ENCODE measurements around the gene OBP2B. TPM values are rescaled to one million over a fixed set of nuclear protein-coding genes. Genes with fewer than 3 reads are reported as not detected.

OBP2B gene
- total RNA-seq, 2 experiments from 2014 or later = not detected

DNA sequence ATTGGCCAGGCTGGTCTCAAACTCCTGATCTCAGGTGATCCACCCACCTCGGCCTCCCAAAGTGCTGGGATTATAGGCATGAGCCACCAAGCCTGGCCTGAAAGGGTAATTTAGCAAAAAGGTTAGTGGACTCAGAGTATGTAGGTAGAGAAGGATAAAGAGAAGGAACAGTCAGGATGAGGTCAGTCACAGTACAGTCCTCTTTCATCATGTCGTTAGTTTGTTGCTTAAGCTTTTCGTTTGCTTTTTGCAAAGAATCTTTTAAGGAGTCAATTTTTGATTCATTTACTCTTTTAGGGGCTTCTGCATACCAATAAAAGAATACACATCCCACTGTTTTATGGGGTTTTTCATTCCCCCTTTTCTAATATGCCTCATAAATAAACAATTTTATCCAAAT, 27.5 kb downstream of the OBP2B start:
- intact Hi-C loops (cut with micrococcal nuclease; ENCODE audit: unreplicated experiment) = no loop called here
- Histone ChIP-seq H3K4me2 (ENCODE audit: low read length) (no peak overlapping the region), H3K9me2 (ENCODE audit: insufficient read depth, low read length) (no peaks in the 10 kb centered on the region), H3K4me3 (ENCODE audit: low read depth, low read length, poor library complexity, severe bottlenecking) (no peak overlapping the region), H2AFZ (ENCODE audit: low read length) (no peak overlapping the region), H3K9me3 (ENCODE audit: low read length) (no peaks in the 10 kb centered on the region), H4K20me1 (ENCODE audit: insufficient read depth, low read length) (no peaks in the 10 kb centered on the region), H3K36me3 (ENCODE audit: insufficient read depth, low read length) (no peaks in the 10 kb centered on the region), H3K79me2 (ENCODE audit: insufficient read depth, low read depth, low read length) (no peaks in the 10 kb centered on the region), H3K27ac (ENCODE audit: low read depth, low read length, poor library complexity, severe bottlenecking) (no peak overlapping the region), H3K4me1 (ENCODE audit: insufficient read depth, low read length, poor library complexity, severe bottlenecking) (no peaks in the 10 kb centered on the region)
- no TSS peak for BruUV-seq (replicated peaks)
- no peak for TF ChIP-seq EZH2phosphoT487 (IDR thresholded peaks at IDR 0.05; ENCODE audit: borderline replicate concordance, low read depth, low read length)
- TF ChIP-seq, protein P1, sequence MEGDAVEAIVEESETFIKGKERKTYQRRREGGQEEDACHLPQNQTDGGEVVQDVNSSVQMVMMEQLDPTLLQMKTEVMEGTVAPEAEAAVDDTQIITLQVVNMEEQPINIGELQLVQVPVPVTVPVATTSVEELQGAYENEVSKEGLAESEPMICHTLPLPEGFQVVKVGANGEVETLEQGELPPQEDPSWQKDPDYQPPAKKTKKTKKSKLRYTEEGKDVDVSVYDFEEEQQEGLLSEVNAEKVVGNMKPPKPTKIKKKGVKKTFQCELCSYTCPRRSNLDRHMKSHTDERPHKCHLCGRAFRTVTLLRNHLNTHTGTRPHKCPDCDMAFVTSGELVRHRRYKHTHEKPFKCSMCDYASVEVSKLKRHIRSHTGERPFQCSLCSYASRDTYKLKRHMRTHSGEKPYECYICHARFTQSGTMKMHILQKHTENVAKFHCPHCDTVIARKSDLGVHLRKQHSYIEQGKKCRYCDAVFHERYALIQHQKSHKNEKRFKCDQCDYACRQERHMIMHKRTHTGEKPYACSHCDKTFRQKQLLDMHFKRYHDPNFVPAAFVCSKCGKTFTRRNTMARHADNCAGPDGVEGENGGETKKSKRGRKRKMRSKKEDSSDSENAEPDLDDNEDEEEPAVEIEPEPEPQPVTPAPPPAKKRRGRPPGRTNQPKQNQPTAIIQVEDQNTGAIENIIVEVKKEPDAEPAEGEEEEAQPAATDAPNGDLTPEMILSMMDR (conservative IDR thresholded peaks at IDR 0.05; ENCODE audit: low read length) = no peak
- DNase-seq (ENCODE audit: low spot score) = no peak
- ChIA-PET POLR2A (no interaction called here), CTCF (ENCODE audit: unreplicated experiment) (interaction anchor here (0.6 to 1.1 kb wide), 2 partner anchors 34 to 309 kb away, joined by 3 to 4 read pairs; no protein-coding TSS in a partner anchor)

DNA sequence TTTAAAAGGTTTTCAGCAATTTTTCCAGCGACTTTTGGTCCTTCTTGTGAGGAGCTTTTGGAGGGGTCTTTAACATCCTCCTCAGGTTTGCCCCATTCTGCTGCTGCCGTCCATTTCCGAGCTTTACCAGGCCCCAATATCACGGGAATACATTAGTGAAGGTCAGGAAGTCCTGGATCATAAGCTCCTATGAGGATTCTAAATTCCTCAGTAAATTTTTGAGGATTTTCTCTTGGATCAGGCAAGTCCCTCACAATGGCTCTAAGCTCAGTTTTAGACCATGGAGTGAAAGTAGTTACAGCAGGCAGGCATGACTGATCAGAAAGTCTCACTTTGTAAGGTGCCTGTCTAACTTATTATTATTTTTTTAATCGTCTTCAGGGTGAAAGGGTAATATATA, 28.1 kb downstream of the OBP2B start:
- H3K36me3 ChIP-seq (ENCODE audit: insufficient read depth, low read length) = no peaks in the 10 kb centered on the region
- H3K9me2 ChIP-seq (ENCODE audit: insufficient read depth, low read length) = no peaks in the 10 kb centered on the region
- ChIA-PET POLR2A (no interaction called here), CTCF (ENCODE audit: unreplicated experiment) (interaction anchor here (0.6 to 1.1 kb wide), 2 partner anchors 33 to 310 kb away, joined by 3 to 4 read pairs; no protein-coding TSS in a partner anchor)
- no TSS peak for BruUV-seq (replicated peaks)
- no peak overlapping the region for H3K27ac ChIP-seq (ENCODE audit: low read depth, low read length, poor library complexity, severe bottlenecking)
- no peak for DNase-seq (ENCODE audit: low spot score)
- H4K20me1 ChIP-seq (ENCODE audit: insufficient read depth, low read length) = no peaks in the 10 kb centered on the region
- H3K4me1 ChIP-seq (ENCODE audit: insufficient read depth, low read length, poor library complexity, severe bottlenecking) = no peaks in the 10 kb centered on the region
- H3K4me2 ChIP-seq (ENCODE audit: low read length) = no peak overlapping the region
- intact Hi-C loops (cut with micrococcal nuclease; ENCODE audit: unreplicated experiment) = no loop called here
- no peak overlapping the region for H3K4me3 ChIP-seq (ENCODE audit: low read depth, low read length, poor library complexity, severe bottlenecking)
- TF ChIP-seq, protein P1 (conservative IDR thresholded peaks at IDR 0.05; ENCODE audit: low read length) = no peak
- TF ChIP-seq EZH2phosphoT487 (IDR thresholded peaks at IDR 0.05; ENCODE audit: borderline replicate concordance, low read depth, low read length) = no peak
- no peaks in the 10 kb centered on the region for H3K9me3 ChIP-seq (ENCODE audit: low read length)
- no peak overlapping the region for H2AFZ ChIP-seq (ENCODE audit: low read length)
- H3K79me2 ChIP-seq (ENCODE audit: insufficient read depth, low read depth, low read length) = no peaks in the 10 kb centered on the region

DNA sequence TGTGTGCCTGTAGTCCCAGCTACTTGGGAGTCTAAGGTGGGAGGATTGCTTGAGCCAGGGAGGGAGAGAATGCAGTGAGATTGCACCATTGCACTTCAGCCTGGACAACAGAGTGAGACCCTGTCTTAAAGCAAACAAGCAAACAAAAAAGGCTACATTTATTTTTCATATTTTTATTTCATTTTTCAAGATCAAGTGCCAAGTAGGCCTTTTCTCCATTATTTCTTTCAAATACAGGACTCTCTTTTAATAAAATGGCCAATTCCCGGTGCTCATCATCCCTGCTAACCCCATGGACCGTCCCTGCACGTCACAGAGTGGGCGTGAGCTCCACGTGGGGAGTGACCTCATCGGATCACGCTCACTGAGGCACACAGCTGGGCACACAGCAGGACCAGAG, 36.0 kb downstream of the OBP2B start:
- peaks cover 22% of the 10 kb centered on the region for H3K4me1 ChIP-seq (ENCODE audit: insufficient read depth, low read length, poor library complexity, severe bottlenecking)
- no peaks in the 10 kb centered on the region for H3K9me2 ChIP-seq (ENCODE audit: insufficient read depth, low read length)
- no peak for DNase-seq (ENCODE audit: low spot score)
- H2AFZ ChIP-seq (ENCODE audit: low read length) = no peak overlapping the region
- no peaks in the 10 kb centered on the region for H3K9me3 ChIP-seq (ENCODE audit: low read length)
- no peak overlapping the region for H3K4me3 ChIP-seq (ENCODE audit: low read depth, low read length, poor library complexity, severe bottlenecking)
- H3K79me2 ChIP-seq (ENCODE audit: insufficient read depth, low read depth, low read length) = no peaks in the 10 kb centered on the region
- no TSS peak for BruUV-seq (replicated peaks)
- ChIA-PET POLR2A (no interaction called here), CTCF (ENCODE audit: unreplicated experiment) (no interaction called here)
- no peak overlapping the region for H3K27ac ChIP-seq (ENCODE audit: low read depth, low read length, poor library complexity, severe bottlenecking)
- no peak for TF ChIP-seq EZH2phosphoT487 (IDR thresholded peaks at IDR 0.05; ENCODE audit: borderline replicate concordance, low read depth, low read length)
- TF ChIP-seq, protein P1 (conservative IDR thresholded peaks at IDR 0.05; ENCODE audit: low read length) = no peak
- H3K36me3 ChIP-seq (ENCODE audit: insufficient read depth, low read length) = no peaks in the 10 kb centered on the region
- intact Hi-C loops (cut with micrococcal nuclease; ENCODE audit: unreplicated experiment) = no loop called here
- H4K20me1 ChIP-seq (ENCODE audit: insufficient read depth, low read length) = no peaks in the 10 kb centered on the region
- H3K4me2 ChIP-seq (ENCODE audit: low read length) = no peak overlapping the region
